ENCODE results near the gene C8B. TPM values are rescaled to one million over a fixed set of nuclear protein-coding genes. Genes with fewer than 3 reads are reported as not detected.
A peak's percentile ranks its signal among the peaks of the same experiment; 100 is the strongest.

Gene C8B
- total RNA-seq, 1 donor from 2014 or later = 288 TPM

DNA sequence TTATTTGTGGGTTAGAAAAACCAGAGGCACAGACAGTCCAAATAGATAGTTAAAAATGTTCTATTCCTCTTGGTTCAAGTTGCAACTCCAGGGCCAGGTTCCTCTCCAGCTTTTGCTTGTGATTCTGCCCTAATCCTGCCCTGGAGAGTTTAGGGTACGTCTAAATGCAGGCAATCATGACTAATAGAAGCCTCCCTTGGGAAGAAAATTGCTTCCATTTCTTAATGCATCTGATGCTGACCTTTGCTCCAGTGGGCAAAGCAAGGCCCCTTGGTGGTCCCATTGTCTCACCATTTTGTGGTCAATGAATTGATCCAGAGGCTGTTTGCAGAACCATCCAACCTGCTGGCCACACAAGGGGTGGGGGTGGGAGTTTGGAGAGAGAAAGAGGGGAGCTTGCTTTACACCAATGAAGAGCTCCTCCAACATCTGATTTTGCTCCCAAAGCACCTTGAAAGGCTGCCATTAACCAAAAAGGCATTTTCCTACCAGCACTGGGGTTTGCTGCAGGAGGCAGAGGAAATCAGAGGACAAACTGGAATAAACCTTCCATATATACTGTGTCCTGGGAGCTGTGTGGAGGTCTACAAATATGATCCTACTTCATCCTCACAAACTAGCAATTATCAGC is 31.3 kb downstream of the C8B start:
- DNase-seq (ENCODE audit: low spot score) = no peak
- ATAC-seq = no peak

DNA sequence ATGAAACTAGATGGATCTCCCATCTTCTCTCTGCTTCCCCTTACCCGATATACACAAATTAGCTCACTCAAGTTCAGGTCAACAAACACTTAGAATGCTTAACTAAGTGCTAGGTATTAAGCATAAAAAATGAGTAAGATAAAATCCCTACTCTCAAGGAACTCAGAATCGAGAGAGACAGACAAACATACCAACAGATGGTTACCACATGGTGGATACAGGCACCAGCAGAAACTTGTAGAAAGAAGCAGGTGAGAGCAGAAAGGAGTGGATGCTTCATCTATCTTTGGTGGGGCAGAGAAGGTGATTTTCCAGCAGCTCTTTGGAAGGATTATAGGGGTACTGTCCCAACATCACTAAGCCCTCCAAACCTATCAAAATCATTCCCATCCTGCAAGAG is 32.2 kb downstream of the C8B start:
- no peak for ATAC-seq

DNA sequence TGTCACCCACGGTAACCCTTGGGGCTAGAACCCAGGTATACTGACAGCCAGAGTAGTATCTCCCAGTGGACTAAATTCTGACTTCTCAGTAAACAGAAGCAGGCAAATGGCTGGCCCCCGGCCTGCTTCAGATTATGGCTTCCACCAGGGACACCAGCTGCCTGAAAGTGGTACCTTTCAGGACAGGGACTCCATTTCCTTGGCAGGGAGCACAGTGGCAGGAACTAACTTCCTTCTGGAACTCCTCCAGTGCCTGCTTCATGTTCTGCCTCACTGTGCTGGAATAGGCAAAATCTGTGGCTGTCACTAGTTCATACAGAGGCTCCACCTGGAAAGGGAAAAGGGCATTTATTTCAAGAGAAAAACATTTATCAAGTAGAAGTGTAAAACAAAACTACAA is 32.7 kb downstream of the C8B start:
- DNase-seq (ENCODE audit: low spot score) (no peak), ATAC-seq (no peak)

More for the DNA sequence above, 32.2 kb downstream of the C8B start:
- no peak for DNase-seq (ENCODE audit: low spot score)

DNA sequence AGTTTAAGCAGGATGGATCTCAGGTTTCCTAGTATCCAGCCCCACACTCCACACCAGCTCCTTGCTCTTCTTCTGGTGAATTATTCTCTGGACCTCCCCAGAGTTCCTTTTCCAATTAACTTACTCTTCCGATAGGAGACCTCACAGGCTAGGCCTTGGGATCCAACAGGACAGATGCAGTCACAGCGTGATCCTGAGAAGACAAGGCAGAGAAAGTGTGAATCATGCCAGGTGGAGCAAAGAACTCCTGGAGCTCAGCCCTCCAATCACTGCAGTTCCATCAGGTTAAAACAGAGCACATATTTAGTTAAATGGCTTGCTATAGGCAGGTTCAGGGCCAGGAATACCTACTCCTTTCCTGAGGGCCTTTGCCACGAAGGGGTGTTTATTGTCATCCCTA is 34.1 kb downstream of the C8B start:
- ATAC-seq = no peak
- no peak for DNase-seq (ENCODE audit: low spot score)

DNA sequence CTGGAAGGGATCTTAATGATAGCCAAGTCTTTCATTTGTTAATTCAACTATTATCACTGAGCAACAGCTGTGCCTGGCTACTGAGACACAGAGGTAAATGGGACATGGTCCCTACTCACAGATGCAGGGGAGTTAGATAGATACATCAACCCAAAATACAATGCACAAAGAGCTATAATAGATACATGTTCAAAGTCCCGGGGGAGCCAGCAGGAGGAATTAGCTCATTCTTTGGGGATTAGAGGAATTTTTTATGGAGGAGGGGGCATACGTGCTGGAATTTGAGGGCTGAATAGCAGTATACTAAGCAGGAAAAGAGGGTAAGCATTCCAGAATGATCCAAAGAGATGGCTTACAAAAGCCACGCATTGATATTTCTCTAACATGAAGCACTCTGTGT is 34.6 kb downstream of the C8B start:
- DNase-seq (ENCODE audit: low spot score) (no peak), ATAC-seq (no peak)

DNA sequence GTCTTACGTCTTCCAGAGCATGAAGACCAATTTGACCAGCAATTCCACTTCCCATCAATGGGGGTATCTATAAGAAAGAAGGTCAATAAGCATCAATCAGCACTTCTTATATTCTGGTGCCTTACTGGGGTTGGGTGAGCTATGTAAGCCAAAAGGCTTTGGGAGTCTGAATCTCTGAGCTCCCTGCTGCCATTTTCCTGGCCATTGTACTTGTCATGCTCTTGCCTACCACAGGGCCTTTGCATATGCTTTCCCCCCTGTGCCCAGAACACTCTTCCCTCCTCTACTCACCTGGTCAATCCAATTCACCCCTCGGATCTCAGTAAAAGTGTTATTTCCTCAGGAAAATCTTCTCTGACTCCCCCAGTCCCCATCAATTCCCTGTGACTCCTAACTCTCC is 36.3 kb downstream of the C8B start:
- ATAC-seq = no peak
- no peak for DNase-seq (ENCODE audit: low spot score)

DNA sequence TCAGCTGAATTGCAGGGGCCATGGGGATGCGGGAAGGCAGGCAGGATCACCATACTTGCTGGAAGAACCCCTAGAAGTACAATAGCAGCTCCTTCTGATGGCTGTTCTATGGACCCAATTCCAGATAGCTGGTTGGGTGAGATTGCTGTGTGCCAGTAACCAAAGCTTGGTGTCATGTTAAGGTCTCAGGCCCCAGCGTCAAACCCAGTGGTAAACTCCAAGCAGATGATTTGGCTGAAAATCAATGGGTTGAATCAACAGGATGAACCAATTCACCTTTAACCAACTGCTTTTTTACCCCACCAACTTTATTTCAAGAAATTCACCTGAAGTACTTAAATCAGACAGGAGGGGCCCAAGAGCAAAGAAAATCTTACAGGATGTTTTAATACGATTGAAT is 37.8 kb downstream of the C8B start:
- DNase-seq (ENCODE audit: low spot score) (no peak), ATAC-seq (peak; percentile 54)

DNA sequence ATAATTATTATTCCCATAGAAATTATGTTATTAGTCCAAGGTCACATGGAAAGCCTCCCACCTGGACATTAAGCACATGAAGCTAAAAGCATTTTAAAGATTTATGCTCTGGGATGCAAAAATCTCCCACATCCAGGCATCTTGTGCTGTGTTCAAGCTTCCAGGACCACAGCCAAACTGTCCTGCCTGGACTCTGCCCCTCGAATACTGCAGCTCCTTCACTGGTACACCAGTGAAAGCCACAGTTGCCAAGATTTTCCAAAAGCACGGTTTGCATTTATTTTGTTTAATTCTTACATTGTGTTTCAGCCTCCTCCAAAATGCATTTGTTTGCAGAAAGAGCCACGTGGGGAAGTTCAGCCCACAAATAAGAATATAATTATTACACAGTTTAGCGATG is 38.6 kb downstream of the C8B start:
- peak; percentile 78 for ATAC-seq
- DNase-seq (ENCODE audit: low spot score) = peak; percentile 67

DNA sequence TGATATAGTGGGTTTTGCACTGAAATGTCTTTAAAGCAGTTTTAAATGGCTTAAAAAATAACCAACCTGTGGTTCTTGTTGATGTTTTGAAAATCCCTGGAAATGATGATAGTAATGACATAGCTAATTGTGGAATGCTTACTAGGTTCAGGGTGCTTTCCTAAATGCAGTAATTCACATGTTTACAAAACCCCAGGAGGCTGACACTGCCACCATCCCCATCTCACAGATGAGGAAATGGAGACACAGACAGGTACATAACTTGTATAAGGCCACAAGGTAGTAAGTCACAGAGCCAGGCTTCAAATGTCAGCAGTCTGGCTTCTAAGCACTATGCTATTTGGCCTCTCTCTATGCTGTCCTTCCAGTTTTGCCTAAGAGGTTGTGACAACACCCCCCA is 40.6 kb downstream of the C8B start:
- DNase-seq (ENCODE audit: low spot score) = no peak
- ATAC-seq = no peak

DNA sequence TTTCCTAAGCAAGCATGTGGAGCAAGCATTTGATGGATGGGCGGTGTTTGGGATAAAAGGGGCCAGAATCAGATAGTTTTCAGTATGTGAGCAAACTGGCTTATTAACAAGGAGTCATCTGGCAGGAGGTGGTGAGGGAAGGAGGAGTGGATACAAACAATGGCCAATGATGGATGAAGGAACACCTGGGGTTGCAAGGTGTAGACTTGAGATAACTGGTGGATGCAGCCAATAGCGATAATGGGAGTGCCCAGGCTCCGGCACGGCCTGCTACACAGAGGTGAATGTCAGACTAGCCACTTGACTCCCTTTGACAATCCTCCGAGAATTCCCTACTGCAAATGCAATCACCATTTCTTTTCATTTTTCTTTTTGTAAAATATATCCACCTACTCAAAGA is 41.7 kb downstream of the C8B start:
- ATAC-seq = no peak
- no peak for DNase-seq (ENCODE audit: low spot score)

DNA sequence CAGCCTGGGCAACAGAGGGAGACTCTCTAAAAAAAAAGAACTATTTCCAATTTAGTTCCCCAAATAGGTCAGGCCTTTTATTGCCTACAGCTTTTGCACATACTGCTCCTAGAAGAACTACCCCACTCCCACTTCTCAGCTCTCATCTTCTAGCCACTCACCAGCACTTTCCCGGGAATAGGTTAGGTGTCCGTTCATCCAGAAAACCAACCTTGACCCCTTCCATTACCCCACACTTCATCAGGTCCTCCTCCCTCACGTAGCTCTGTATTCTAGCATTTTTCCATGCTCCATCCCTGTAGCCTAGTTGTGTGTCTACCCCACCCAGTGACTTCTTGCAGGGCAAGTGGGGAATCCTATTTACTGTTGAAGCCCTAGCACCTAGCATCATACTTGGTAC is 42.6 kb downstream of the C8B start:
- DNase-seq (ENCODE audit: low spot score) (no peak), ATAC-seq (no peak)

DNA sequence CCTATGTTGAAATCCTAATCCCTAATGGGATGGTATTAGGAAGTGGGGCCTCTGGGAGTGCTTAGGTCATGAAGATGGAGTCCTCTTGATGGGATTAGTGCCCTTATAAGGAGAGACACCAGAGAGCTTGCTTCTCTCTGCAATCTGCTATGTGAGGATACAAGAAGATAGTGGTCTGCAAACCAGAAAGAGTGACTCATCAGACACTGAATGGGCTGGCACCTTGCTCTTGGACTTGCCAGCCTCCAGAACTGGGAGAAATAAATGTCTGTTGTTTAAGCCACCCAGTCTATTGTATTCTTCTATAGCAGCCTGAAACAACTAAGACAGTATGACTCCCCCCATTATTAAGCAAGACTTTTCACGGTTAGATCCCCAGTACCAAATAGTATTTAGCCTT is 43.3 kb downstream of the C8B start:
- ATAC-seq (no peak), DNase-seq (ENCODE audit: low spot score) (no peak)

DNA sequence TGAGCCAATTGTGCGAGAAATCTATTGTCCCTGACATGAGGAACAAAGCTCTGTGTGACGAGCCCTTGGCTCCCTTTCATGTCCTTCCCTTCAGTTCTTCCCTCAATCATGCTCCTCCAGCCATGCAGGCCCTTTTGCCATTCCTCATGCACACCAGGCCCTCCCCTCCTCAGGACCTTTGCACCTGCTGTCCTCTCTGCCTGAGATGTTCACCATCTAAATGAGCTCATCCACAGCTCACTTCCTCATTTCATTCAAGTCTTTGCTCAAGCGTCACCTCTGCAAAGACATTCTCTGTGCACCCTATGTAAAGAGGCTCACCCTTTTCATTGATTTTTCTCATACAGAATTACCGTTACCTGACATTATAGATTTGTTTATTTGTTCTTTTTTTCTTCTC is 43.7 kb downstream of the C8B start:
- ATAC-seq = no peak

DNA sequence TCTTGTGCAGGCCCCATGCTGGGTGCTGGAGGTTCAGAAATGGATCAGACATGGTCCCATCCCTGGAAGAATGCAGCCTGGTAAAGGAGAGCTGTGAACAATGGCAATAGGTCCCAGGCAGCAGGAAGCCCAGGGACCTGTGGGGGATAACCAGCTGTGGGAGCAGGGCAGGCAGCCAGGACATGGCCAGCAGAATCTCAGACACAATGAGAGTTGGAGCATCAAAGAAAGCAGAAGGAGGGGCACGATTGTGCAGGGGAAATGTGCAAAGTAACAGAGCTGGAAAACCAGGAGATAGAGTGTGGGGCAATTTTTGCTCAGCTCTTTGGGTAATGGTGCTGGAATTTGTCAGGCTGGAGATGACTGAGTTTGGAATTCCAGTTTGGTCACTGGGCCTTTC is 44.3 kb downstream of the C8B start:
- DNase-seq (ENCODE audit: low spot score) (no peak), ATAC-seq (no peak)

More for the DNA sequence above, 43.7 kb downstream of the C8B start:
- no peak for DNase-seq (ENCODE audit: low spot score)

DNA sequence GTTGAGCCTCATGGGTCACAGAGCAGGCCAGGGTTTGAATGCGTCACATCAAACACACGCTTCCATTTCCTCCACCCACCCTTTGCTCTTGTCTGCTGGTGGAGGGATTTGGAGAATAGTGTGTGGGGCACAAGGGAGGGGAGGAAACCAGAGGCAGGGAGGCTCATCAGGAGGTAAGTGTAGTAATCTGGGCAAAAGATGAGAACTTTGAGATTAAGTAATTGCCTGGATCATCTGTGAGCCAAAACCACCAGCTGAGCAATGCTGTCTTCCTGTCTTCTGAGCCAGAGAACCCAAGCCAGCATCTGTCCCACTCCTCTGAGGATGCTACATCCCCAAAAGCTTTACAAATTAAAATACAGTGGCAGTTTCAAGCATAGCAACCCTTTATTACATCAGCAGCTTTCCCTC is 45.2 kb downstream of the C8B start:
- ATAC-seq = peak; percentile 43

DNA sequence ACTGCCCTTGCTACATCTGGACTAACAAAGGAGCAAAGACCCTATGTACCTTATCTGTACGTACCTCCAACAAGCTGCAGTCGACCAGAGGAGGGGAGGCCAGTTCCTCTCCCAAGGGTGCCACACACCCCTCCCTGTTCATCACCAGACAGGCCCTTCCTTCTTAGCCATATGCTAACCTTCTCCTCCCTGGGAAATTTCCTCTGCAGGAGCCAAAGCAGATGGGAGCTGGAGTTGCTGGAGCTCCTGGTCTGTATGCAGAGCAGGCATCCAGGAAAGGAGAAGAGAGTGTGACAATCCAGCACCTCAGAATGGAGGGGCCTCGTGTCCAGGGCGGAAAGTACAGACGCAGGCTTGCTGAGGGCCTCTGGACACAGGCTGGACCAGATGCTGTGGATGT is 48.5 kb downstream of the C8B start:
- ATAC-seq = no peak
- no peak for DNase-seq (ENCODE audit: low spot score)

More for the DNA sequence above, 45.2 kb downstream of the C8B start:
- DNase-seq (ENCODE audit: low spot score) = no peak

DNA sequence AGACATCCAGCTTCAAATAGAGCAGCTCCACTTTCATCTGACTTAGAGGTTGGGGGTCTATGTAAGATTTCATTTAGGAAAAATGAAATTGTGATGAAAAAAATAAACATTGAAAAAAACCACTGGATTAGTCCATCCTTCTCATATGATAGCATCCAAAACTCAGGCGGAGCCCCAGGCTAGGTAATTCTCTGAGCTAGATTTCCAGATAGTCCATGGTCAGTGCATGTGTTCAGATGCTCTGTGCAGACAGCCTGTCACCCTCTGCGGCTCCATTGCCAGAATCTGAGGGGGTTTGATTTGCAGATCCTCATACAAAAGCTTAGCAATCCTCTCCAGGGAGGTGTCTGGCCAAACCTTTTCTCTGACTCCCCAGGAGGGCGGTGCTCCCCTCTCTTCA is 49.2 kb downstream of the C8B start:
- no peak for ATAC-seq
- DNase-seq (ENCODE audit: low spot score) = no peak

DNA sequence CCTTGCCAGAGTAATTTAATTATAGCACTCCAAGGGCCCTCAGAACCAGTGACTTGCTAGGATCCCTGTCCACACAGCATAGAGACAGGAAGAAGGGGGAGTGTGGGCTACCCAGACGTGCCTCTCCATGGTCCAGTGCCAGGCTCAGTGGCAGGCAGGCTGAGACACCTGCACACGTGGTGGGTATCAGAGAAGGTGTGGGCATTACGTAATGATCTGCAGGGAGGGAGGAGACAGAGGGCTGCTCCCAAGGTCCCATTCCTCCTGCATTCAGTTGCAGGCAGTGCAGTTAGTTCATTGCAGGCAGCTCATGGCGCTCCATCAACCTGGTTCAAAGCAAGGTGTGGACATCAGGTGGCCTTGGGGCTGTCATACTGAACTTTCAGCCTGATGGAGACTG is 49.9 kb downstream of the C8B start:
- peak; percentile 71 for DNase-seq (ENCODE audit: low spot score)
- ATAC-seq = peak; percentile 56

DNA sequence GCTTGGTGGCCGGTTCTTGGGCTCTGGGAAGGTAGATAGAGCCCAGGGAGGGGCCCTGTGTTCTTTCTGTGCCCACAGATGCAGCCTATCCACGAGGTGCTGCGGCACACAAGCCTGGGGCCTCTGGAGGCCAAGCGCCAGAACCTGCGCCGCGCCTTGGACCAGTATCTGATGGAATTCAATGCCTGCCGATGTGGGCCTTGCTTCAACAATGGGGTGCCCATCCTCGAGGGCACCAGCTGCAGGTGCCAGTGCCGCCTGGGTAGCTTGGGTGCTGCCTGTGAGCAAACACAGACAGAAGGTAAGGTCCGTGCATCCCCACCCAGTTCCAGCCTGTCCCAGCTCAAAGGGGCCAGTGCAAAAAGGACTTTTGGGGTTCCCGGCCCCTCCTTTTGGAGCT is 53.5 kb downstream of the C8B start:
- DNase-seq (ENCODE audit: low spot score) = no peak
- ATAC-seq = no peak

DNA sequence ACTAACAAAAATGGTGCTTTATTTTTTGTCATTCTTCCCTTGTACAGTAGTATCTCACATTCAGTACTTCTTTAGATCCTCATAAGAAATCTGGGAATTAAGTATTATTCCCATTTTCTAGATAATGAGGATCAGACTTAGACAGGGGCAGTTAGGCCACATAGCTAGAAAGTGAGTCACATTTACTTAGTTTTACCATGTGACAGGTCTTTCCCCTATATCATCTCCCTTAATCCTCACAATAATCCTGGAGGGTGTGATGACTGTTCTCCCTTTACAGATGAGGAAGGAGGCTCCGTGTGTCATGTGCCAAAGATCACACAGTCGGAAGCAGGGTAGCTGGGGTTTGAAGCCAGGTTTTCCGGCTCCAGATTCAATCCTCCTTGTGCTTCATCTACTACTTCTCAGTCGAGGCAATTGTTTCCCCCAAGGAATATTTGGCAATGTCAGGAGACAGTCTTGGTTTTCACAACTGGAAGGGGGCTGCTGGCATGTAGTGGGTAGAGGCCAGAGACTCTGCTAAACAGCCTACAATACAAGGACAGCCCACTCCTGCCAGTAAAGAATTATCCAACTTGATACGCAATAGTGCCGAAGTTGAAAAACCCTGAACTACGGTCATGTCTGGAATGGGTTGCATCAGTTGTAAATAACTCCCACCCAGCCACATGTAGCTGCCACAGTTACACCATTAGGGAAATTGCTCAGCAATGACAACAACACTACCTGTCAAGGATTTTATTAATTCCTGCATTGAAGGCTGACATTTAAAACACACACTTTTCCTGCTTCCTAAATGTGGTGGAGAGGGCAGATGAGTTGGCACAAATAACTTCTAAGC is 54.5 kb downstream of the C8B start:
- ATAC-seq (peak; percentile 50), DNase-seq (ENCODE audit: low spot score) (peak; percentile 72)

DNA sequence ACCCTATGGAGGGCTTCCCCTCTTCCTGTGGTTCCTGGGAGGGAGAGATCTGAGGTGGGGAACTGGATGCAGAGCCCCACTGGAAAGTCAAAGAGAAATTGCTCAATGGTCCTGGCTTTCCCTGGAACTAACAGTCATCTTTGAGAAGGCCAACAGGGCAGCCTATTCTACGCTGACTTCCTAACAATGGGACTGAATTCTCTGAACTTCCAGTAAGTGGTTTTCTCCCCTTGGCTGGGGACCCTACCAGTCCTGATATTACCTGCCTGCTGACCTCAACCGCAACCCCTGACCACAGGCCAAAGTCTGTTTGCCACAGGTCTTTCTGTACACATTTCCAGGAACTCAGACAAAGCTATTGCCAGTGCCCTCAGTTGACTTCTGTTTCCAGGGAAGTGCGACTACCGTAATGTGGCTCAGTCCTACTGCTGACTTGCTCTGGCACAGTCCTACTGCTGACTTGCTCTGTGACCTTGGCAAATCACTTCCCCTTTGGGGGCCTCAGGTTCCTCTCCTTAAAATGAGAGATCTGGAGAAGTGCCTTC is 55.3 kb downstream of the C8B start:
- ATAC-seq = peak; percentile 73

DNA sequence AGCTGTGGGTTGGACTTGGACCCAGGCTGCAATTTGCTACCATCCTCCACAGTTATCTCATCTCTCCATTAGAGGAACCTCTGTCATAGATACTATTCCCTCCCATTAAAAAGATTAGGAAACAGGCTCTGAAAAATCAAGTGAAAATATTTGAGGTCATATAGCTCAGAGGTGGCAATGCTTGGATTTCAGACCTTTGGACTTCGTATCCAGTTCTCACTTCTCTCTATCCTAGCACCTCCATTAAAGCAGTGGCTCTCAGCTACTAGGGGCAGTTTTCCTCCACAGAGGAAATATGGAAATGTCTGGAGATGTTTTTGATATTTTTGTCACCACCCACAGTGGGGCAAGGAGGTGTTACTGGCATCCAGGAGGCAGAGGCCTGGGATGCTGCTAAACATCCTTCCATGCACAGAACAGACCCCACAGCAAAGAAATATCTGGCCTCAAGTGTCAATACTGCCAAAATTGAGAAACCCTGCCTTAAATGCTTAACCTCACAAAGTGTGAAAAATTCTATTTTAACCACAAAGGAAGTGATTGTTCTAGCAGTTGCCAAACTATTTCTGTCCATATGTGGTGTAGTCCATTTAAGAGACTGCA is 57.1 kb downstream of the C8B start:
- peak; percentile 48 for ATAC-seq
- peak; percentile 71 for DNase-seq (ENCODE audit: low spot score)

More for the DNA sequence above, 55.3 kb downstream of the C8B start:
- DNase-seq (ENCODE audit: low spot score) = peak; percentile 96

All from left lobe of liver (tissue), 2 donors.